ENCODE measurements around the gene PPP2R3A.

GRCh38 chr3:135965129-135965505 is 411 bp upstream of the PPP2R3A start:
- TF ChIP-seq CTCF (IDR thresholded peaks at IDR 0.05; ENCODE audit: low read depth, low read length) = no peak
- no peak for TF ChIP-seq POLR2A (IDR thresholded peaks at IDR 0.05; ENCODE audit: extremely low read depth, insufficient read length)
- TF ChIP-seq MAX (IDR thresholded peaks at IDR 0.05; ENCODE audit: low read depth, low read length) = no peak
